CD4-positive, alpha-beta T cell treated with Interferon alpha-2 for 1 hour (primary cell): ENCODE results near the gene PLA2G6.

Experiments
- DNase-seq, 2 donors: peaks; one replicate each; pipeline ENCODE4 v3.0.0-alpha.2; 2020 to 2022

PLA2G6 gene

DNA sequence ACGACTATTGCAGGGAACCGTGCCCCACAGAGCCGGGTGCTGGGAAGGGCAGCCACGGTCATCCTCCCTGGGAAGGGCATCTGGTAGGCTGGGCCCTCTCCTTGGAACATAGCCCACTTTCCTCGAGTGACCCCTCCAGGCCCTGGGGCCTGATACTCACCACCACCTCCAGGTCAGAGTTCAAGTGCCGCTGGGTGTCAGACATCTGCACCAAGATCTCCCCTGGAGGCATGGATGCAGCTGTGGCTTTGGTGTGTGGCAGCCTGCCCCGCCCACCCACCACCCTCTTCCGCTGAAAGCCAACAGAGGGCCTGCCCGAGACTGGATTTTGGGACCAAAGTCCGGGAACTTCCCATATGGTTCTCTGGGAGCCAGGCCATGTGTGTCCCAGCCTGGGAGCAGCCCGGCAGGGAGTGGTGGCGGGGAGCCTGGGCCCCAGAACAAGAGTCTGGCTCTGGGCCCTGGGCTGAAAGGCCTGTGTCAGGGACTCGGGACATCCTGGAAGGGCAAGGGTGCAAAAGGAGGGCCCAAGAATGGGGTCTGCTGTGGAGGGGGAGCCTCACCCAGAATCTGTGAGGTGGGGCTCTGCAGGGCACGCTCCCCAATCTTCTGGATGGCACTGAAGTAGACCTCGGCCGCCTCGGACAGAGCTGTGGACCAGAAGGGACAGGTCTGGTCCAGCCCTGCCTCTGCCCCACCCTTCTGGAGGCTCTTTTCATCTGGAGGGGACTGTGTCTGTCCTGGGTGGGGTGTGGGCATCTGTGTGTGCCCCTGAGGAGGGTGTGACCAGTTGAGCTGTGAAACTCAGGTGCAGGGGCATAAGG, 73.7 kb downstream of the PLA2G6 start:
- DNase-seq, result no peak

DNA sequence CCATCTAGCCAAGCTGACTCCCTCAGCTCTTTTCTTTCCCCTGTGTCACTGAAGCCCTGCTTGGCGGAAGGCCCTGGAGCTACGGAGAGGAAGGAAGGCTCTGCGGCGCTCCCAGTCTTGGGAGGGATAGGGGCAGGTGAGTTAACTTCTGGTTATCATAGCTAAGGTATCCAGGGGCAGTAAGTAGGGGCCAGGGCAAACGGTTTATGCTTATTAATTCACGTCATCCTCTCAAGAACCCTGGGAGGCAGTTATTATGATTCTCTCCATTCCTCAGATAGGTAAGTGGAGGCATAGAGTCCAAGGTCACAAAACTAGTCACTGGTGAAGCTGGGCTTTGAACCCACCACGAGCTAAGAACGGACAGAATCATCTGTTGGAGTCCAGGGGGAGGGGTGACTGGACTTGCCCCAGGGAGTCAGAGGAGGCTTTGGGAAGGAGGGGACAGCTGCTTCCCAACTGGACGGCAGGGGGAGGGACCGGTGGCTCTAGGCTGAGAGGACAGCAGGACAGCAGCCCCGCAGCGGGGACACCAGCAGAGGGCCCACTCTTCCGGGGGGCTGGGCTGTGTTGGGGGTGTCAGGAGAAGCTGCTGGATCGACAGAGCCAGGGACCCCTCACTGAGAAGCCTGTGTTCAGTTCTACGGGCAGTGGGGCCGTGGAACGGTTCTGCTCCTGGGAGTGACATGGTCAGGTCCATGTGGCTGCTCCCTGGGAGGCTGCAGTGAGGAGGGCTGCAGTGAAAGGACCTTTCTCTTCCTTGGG, 74.6 kb downstream of the PLA2G6 start:
- no peak for DNase-seq

- no peak for DNase-seq
Observed at GRCh38 chr22:38104084-38104483, 77.5 kb downstream of the PLA2G6 start.

- DNase-seq, result no peak
Observed at GRCh38 chr22:38103641-38104040, 78.0 kb downstream of the PLA2G6 start.

- DNase-seq, result no peak
Observed at GRCh38 chr22:38098410-38099249, 83.0 kb downstream of the PLA2G6 start.

DNA sequence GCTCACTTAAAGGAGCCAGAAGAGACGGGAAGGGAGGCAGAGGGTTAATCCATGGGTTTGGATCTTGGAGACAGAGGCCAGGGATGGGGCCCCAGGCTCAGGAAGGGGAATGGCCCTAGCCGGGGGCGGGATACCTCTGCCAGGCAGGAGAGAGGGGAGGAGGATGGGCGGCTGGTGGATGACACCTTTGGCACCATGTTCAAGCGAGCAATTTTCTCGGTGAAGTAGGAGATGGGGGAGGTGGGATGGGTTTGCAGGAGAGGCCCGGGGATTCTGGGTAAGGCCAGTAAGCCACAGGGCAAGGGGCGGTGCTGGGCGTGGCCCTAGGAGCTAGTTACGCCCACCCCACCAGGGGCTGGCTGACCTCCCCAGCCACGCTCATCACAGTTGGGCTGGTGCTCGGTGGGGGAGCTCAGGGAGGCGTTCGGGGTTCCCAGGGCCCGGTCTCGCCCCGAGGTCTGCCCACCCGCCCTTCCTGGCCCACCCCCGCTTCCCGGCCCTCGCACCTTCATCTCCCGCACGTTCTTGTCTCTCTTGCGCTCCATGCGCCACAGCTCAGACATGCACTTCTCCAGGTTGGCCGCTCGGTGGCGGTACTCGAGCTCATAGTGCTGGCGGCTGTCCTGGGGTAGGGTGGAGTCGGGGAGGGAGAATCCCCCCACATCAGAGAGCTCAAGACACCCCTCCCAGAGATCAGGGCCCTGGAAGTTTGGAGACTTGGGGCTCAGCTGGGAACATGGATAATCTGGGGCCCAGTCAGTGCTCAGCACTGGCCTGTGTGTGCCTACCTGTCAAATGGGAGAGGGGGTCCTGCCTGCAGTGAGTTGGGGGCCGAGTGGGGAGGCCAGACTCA, 83.8 kb downstream of the PLA2G6 start:
- no peak for DNase-seq

DNA sequence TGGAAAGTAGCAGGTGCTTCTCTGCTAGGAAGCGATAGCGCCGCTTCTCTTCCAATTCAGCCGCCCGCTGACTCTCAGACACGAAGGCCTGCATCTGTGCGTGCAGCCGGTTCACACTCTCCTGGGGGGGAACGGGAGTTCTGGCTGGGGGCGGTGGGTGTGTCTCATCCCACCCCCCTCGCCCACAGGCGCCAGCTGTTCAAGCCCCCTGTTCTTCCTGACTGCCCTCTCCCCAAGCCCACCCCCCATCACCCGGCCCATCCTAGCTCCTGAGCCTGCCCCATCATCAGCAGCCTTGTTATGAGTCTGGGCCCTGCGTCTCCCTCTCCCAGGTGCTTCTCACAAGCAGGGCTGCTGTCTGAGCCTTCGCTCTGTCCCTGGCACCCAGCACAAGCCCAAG, 84.6 kb downstream of the PLA2G6 start:
- DNase-seq, result no peak

- no peak for DNase-seq
Observed at GRCh38 chr22:38089474-38089851, 92.2 kb downstream of the PLA2G6 start.

GRCh38 chr22:38088629-38089473, 92.8 kb downstream of the PLA2G6 start:
- DNase-seq, result no peak

- no peak for DNase-seq
Observed at GRCh38 chr22:38087855-38088254, 93.8 kb downstream of the PLA2G6 start.

- no peak for DNase-seq
Observed at GRCh38 chr22:38086942-38087341, 94.7 kb downstream of the PLA2G6 start.

GRCh38 chr22:38086001-38086845, 95.4 kb downstream of the PLA2G6 start:
- DNase-seq, result no peak

GRCh38 chr22:38085501-38085900, 96.1 kb downstream of the PLA2G6 start:
- no peak for DNase-seq

- DNase-seq, result no peak
Observed at GRCh38 chr22:38085056-38085455, 96.6 kb downstream of the PLA2G6 start.

GRCh38 chr22:38083931-38084631, 97.5 kb downstream of the PLA2G6 start, which contains the start of gene SLC16A8:
Gene SLC16A8 (minus strand): TSS chr22:38084184. CDS start chr22:38082873, 1,311 bp downstream.
- DNase-seq, result no peak

DNA sequence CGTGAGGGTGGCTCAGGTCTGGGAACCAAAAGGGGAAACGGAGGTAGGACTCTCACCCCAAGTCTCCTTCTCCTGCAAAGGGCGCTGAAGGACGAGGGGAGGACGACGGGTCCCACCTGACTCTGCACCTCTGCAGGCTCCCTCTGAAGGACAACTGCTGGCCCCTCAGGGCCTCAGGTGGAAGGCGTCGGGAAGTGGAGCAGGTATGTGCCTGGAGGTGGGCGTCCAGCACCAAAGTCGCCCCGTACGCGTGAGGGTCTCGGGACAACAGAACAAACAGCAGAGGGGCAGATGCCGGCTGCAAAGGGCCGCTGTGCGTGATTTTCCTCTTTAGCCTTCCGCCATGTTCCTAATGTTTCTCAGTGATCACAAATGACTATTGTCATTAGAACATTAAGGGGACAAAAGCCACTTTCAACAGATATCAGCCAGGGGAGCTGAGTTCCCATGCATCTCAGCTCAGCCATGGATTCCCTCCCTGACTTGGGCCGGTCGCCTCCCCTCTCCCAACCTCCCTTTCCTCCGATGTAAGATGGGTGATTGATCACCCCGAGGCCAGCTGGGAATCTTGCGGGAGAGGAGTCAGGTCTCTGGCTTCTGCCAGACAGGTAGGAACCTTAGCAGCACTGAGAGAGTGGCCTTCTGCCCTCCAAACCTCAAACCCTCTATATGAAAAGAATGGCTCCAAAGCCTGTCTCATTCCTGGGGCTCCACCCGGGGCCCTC, 98.5 kb downstream of the PLA2G6 start:
- DNase-seq, result no peak

DNA sequence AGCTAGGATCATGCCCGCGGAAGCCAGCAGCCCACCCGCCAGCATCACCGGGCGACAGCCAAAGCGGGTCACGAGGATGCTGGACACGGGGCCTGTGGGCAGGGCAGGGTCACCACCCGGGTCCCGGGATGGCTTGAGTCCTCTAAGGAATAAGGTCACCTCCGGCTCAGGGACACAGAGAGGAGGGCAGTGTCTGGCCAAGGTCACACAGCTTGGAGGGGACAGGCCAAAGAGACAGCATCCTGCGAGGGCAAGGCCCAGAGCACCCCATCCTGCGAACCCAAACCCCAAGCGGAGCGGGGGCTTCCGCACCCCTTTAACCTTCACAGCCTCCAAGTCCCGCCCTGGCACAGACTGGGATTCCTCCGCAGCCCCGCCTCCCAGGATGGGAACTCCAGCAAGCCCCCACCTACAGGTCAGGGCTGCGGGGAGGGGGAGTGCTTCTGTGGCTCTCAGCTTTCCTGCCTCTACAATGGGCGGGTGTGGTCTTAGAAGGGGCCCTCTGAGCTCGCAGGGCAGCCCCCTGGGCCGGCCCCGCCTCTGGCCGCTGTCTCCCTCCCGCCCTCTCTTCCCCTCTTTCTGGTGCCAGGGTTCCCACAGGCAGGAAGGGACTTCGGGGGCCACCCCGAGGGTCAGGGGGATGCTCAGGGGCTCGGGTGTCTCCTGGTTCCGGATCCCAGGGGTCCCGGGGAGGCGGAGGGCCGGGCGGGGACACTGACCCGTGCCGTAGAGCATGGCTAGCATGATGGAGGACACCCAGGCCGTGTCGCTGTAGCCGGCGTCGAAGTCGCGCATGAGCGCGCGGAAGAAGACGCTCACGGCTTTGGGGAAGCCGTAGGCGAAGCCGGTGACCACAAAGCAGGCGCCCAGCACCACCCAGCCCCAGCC, 99.4 kb downstream of the PLA2G6 start:
- DNase-seq, result no peak

DNA sequence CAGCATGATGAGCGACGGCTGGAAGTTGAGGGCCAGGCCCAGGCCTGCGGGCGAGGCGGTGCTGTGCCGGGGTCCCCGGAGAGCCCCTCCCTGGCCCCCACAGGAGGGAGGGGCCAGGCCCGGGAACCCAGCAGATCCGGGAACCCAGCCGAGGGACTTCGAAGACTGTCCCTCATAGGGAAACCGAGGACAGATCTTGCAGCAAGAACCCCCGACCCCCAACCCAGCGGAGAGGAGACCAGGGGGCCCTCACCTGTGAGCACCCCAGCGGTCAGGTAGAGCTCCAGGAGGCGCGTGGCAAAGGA, 100.0 kb downstream of the PLA2G6 start:
- no peak for DNase-seq
